Gastrocnemius medialis (tissue), 4 donors: Measurements from ENCODE around the gene TTC23. TPM values are rescaled to one million over a fixed set of nuclear protein-coding genes. Genes with fewer than 3 reads are reported as not detected.

Experiments
- ATAC-seq, 2 donors: fragments of 150-250 bp; one replicate each; pipeline ENCODE4 v1.9.1; 2016
- DNase-seq, 2 donors: peaks; one replicate each; pipeline ENCODE4 v3.0.0-alpha.2; 2019
- H3K27ac ChIP-seq, 4 donors: fragments of 200-600 bp; sonication (generic); 1 replicate in 1 of 4; 2 replicates in 3 of 4; pipeline ENCODE4 v1.5.1; 2016 to 2018; ENCODE audit warnings: mild to moderate bottlenecking in 2 of 4, moderate library complexity in 1 of 4
- H3K27me3 ChIP-seq, 3 donors: fragments of 200-600 bp; sonication (generic) in 2 of 3; 1 replicate in 1 of 3; 2 replicates in 2 of 3; pipeline versions ENCODE4 v1.5.1 to v1.6.0; 2016 to 2019; ENCODE audit warnings: mild to moderate bottlenecking in 1 of 3, moderate library complexity in 1 of 3
- H3K36me3 ChIP-seq, 2 donors: fragments of 200-600 bp; sonication (generic) in 1 of 2; one replicate each; pipeline ENCODE4 v1.5.1; 2017 to 2018
- H3K4me1 ChIP-seq, 2 donors: fragments of 200-600 bp; sonication (generic) in 1 of 2; one replicate each; pipeline ENCODE4 v1.5.1; 2016 to 2017; ENCODE audit warnings: mild to moderate bottlenecking in 2 of 2
- H3K4me3 ChIP-seq, 4 donors: fragments of 200-600 bp; sonication (generic) in 3 of 4; 1 replicate in 1 of 4; 2 replicates in 3 of 4; pipeline ENCODE4 v1.5.1; 2016 to 2019; ENCODE audit warnings: mild to moderate bottlenecking in 2 of 4
- H3K9me3 ChIP-seq, 3 donors: fragments of 200-600 bp; sonication (generic) in 2 of 3; 1 replicate in 1 of 3; 2 replicates in 2 of 3; pipeline ENCODE4 v1.5.1; 2016 to 2019
- POLR2A ChIP-seq, 2 donors: fragments of 450-650 bp; IDR thresholded peaks; one replicate each; pipeline ENCODE4 v1.6.1; 2017; ENCODE audit warnings: antibody characterized with exemption in 2 of 2, mild to moderate bottlenecking in 2 of 2, moderate library complexity in 2 of 2
- in situ Hi-C, 4 donors: fragments of 200-750 bp; cut with MboI; loops; one replicate each; pipeline versions ENCODE4 v1.15.0 to v1.8.0; 2017; ENCODE audit warnings: low sequenced_read_pairs in 4 of 4
- intact Hi-C: fragments of 100-400 bp; cut with DNase I; formaldehyde crosslinking; loops from one replicate; pipeline ENCODE4 v1.15.1; 2023; ENCODE audit warnings: low total_unique reads
- total RNA-seq, 4 donors: library from RNA; depleted of rRNA; stranded (reverse); fragments of >200 nt; gene quantifications; one replicate each; pipeline versions ENCODE4 v1.1.0 to v1.2.3, GENCODE V29; 2016
- TF ChIP-seq, protein P1 (sequence below), 5 experiments: fragments of 450-650 bp in 3 of 5; fragments of 200-600 bp in 2 of 5; sonication (generic) in 2 of 5; IDR thresholded peaks in 4 of 5; conservative IDR thresholded peaks in 1 of 5; 1 replicate in 4 of 5; 2 replicates in 1 of 5; pipeline ENCODE4 v1.5.1; 2016 to 2019; ENCODE audit warnings: antibody characterized with exemption in 5 of 5, mild to moderate bottlenecking in 3 of 5, moderate library complexity in 3 of 5

TTC23 gene
- total RNA-seq, 4 donors from 2014 or later, result 5.6 to 9.9 (median 7.7) TPM

DNA sequence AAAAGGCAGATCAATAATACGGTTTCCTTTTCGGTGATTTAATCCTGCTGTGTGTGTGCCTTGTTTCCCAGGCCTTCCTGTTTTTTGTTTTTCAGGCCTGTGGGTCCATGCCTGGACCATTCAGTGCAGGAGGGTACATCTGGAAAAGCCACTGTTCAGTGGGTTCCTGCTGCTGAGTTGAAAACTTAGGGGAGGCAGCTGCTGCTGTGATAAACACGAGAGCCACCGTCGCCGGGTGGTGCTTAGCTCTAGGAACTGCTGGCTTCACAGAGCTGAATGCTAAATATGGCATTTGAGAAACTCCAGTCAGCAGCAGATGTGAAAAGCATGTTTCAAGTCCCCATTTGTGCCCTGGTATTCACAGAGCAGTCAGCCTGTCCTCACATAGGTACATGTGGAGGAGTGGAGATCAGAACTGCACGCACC is 100.5 kb downstream of the TTC23 start:
- in situ Hi-C loops, result no loop called here
- Histone ChIP-seq H3K27ac (peak overlapping the region; percentile 49 to 58 (median 56)), H3K36me3 (no peaks in the 10 kb centered on the region), H3K9me3 (no peaks in the 10 kb centered on the region), H3K4me1 (peaks cover 23 to 25% of the 10 kb centered on the region in 2 donors), H3K4me3 (no peak overlapping the region), H3K27me3 (no peaks in the 10 kb centered on the region)
- TF ChIP-seq, protein P1, sequence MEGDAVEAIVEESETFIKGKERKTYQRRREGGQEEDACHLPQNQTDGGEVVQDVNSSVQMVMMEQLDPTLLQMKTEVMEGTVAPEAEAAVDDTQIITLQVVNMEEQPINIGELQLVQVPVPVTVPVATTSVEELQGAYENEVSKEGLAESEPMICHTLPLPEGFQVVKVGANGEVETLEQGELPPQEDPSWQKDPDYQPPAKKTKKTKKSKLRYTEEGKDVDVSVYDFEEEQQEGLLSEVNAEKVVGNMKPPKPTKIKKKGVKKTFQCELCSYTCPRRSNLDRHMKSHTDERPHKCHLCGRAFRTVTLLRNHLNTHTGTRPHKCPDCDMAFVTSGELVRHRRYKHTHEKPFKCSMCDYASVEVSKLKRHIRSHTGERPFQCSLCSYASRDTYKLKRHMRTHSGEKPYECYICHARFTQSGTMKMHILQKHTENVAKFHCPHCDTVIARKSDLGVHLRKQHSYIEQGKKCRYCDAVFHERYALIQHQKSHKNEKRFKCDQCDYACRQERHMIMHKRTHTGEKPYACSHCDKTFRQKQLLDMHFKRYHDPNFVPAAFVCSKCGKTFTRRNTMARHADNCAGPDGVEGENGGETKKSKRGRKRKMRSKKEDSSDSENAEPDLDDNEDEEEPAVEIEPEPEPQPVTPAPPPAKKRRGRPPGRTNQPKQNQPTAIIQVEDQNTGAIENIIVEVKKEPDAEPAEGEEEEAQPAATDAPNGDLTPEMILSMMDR (IDR thresholded peaks at IDR 0.05 in 4 of 5, conservative IDR thresholded peaks at IDR 0.05 in 1 of 5), result no peak
- TF ChIP-seq POLR2A (IDR thresholded peaks at IDR 0.05), result no peak
- peak; percentile 47 to 78 for ATAC-seq
- intact Hi-C loops, result no loop called here
- no peak for DNase-seq

DNA sequence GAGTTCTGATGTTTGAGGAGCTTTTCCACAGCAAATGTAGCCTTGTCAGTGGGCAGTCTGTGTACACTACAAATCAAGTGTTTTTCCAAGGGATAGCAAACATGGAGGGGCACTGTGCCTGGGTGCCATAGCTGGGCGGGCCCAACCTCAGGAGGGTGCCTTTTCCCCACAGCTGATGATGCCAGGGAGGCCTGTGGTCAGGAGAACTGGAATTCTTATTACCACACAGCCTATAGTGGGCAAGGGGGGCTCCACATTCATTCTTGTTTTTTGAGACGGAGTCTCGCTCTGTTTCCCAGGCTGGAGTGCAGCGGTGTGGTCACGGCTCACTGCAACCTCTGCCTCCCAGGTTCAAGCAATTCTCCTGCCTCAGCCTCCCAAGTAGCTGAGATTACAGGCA is 102.7 kb downstream of the TTC23 start:
- intact Hi-C loops, result no loop called here
- peaks cover 38 to 47% of the 10 kb centered on the region in 2 donors for H3K4me1 ChIP-seq
- ATAC-seq (no peak), DNase-seq (no peak)
- H3K9me3 ChIP-seq, result no peaks in the 10 kb centered on the region
- no peak overlapping the region for H3K4me3 ChIP-seq
- TF ChIP-seq POLR2A (IDR thresholded peaks at IDR 0.05), result no peak
- TF ChIP-seq, protein P1 (IDR thresholded peaks at IDR 0.05 in 4 of 5, conservative IDR thresholded peaks at IDR 0.05 in 1 of 5), result no peak
- in situ Hi-C loops, result no loop called here
- H3K27me3 ChIP-seq, result no peaks in the 10 kb centered on the region
- H3K36me3 ChIP-seq, result no peaks in the 10 kb centered on the region
- peak overlapping the region in 2 of 4 donors; percentile 35 to 93 for H3K27ac ChIP-seq

DNA sequence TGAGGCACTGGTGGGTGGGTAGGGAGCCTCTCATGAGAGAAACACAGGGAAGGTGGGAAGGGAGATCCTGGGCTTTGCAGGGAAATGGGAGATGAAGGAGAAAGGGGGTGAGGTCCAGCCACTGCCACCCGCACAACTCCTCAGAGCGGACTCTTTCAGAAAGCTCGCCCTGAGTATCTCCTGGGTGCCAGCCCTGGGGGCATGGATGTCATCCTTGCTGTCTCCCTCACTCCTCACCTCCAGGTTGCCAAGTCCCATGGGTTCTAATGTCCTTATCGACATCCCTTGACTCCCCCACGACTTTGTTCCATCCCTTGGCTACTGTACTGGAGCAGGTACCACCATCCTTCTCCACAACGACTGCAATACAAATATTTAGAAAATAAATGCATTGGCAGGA is 103.6 kb downstream of the TTC23 start:
- in situ Hi-C loops, result no loop called here
- intact Hi-C loops, result no loop called here
- H3K36me3 ChIP-seq, result no peaks in the 10 kb centered on the region
- peak overlapping the region; percentile 35 to 97 (median 89) for H3K27ac ChIP-seq
- H3K4me1 ChIP-seq, result peaks cover 38 to 52% of the 10 kb centered on the region in 2 donors
- no peak for ATAC-seq
- TF ChIP-seq POLR2A (IDR thresholded peaks at IDR 0.05), result no peak
- TF ChIP-seq, protein P1 (IDR thresholded peaks at IDR 0.05 in 4 of 5, conservative IDR thresholded peaks at IDR 0.05 in 1 of 5), result no peak
- DNase-seq, result no peak
- H3K4me3 ChIP-seq, result no peak overlapping the region
- H3K27me3 ChIP-seq, result no peaks in the 10 kb centered on the region
- no peaks in the 10 kb centered on the region for H3K9me3 ChIP-seq

DNA sequence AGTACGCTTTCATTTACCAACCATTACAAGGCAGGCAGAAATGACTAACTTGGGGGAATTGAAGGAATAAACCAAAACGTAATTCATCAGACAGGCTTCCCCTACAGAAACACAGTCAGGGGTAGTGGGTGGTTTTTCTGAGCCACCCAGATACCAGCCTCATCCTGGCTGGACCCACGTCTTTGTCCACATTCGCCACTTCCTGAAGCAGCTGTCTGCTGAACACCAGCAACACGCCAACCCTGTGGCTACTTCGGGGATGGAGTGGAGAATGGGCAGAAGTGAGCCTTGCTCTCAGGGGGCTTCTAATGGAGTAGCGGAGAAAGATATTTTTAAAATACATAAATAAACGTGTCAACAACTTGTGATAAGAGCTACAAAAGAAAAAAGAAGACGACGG is 104.4 kb downstream of the TTC23 start:
- no peak for DNase-seq
- Histone ChIP-seq H3K27ac (peak overlapping the region; percentile 85 to 97 (median 90)), H3K9me3 (no peaks in the 10 kb centered on the region), H3K4me1 (peaks cover 38 to 52% of the 10 kb centered on the region in 2 donors), H3K27me3 (no peaks in the 10 kb centered on the region), H3K4me3 (no peak overlapping the region), H3K36me3 (no peaks in the 10 kb centered on the region)
- in situ Hi-C loops (no loop called here), intact Hi-C loops (no loop called here)
- no peak for ATAC-seq
- TF ChIP-seq, protein P1 (IDR thresholded peaks at IDR 0.05 in 4 of 5, conservative IDR thresholded peaks at IDR 0.05 in 1 of 5), result no peak
- no peak for TF ChIP-seq POLR2A (IDR thresholded peaks at IDR 0.05)
